Choroid plexus epithelial cell (primary cell): ENCODE measurements around the gene SLC39A6.
A peak's percentile ranks its signal among the peaks of the same experiment; 100 is the strongest.
"Not testable (repeated sequence)": the region's sequence is repeated elsewhere in the genome, so short reads cannot be mapped to it uniquely, and the experiment has no call there.

Experiments used
- DNase-seq: peaks from one replicate; pipeline ENCODE4 v3.0.0-alpha.2; 2010; ENCODE audit warnings: low read depth
- H3K4me3 ChIP-seq: 2 replicates; pipeline ENCODE4 v1.5.1; 2011; ENCODE audit warnings: low read depth, mild to moderate bottlenecking, control low read depth, low read length, moderate library complexity
- TF ChIP-seq, protein P1 (sequence below): conservative IDR thresholded peaks from 2 replicates; pipeline ENCODE4 v1.5.1; 2011; ENCODE audit warnings: low read depth, mild to moderate bottlenecking, control low read depth, inconsistent platforms, low read length, moderate library complexity

SLC39A6 gene

DNA sequence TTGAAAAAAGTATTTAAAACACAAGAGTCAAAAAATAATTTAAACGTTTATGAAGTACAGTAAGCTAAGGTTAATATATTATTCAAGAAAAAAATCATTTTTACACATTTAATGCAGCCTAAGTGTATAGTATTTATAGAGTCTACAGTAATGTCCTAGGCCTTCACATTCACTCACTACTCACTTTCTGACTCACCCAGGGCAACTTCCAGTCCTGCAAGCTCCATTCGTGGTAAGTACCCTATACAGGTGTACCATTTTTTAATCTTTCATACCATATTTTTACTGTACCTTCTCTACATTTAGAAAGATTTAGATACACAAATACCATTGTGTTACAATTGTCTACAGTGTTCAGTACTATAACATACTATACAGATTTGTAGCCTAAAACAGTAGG, 40.9 kb downstream of the SLC39A6 start:
- TF ChIP-seq, protein P1, sequence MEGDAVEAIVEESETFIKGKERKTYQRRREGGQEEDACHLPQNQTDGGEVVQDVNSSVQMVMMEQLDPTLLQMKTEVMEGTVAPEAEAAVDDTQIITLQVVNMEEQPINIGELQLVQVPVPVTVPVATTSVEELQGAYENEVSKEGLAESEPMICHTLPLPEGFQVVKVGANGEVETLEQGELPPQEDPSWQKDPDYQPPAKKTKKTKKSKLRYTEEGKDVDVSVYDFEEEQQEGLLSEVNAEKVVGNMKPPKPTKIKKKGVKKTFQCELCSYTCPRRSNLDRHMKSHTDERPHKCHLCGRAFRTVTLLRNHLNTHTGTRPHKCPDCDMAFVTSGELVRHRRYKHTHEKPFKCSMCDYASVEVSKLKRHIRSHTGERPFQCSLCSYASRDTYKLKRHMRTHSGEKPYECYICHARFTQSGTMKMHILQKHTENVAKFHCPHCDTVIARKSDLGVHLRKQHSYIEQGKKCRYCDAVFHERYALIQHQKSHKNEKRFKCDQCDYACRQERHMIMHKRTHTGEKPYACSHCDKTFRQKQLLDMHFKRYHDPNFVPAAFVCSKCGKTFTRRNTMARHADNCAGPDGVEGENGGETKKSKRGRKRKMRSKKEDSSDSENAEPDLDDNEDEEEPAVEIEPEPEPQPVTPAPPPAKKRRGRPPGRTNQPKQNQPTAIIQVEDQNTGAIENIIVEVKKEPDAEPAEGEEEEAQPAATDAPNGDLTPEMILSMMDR, result no peak
- no peak overlapping the region for H3K4me3 ChIP-seq
- no peak for DNase-seq

DNA sequence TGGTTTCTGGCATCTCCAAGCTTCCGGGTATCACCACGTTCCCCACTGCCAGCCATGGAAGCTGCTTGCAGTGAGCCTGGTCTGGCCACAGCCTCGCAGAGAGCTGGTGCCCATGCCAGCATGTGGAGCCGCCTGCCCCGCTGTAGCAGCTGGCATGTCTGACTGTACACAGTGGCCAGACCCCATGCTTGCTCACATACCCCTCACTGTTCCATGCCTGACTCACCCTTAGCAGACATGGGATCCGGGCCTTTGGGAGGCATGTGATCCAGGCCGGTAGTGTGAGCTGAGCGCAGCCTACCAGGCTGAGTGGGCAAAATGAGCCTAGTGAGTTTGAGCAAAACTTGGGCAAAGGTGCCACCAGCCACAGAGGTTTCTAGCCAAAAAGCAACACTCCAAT, 43.0 kb downstream of the SLC39A6 start:
- no peak overlapping the region for H3K4me3 ChIP-seq
- no peak for DNase-seq
- TF ChIP-seq, protein P1, result no peak

GRCh38 chr18:36085195-36085594, 43.9 kb downstream of the SLC39A6 start:
- DNase-seq, result no peak
- no peak overlapping the region for H3K4me3 ChIP-seq
- TF ChIP-seq, protein P1, result no peak

GRCh38 chr18:36083729-36084128, 45.4 kb downstream of the SLC39A6 start:
- no peak for DNase-seq
- no peak overlapping the region for H3K4me3 ChIP-seq
- TF ChIP-seq, protein P1, result no peak

DNA sequence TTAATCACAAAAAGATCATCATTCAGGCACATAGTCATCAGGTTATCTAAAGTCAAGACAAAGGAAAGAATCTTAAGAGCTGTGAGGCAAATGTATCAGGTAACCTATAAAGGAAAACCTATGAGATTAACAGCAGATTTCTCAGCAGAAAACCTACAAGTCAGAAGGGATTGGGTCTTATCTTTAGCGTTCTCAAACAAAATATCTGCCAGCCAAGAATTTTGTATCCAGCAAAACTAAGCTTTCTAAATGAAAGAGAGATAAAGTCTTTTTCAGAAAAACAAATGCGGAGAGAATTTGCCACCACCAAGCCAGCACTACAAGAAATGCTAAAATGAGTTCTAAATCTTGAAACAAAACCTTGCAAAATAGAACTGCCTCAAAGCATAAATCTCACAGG, 48.0 kb downstream of the SLC39A6 start:
- DNase-seq, H3K4me3 ChIP-seq: not testable (repeated sequence)

- TF ChIP-seq, protein P1, result no peak
- DNase-seq, result peak; percentile 92
- H3K4me3 ChIP-seq, result no peak overlapping the region
These were observed 50.2 kb downstream of the SLC39A6 start for GRCh38 chr18:36078751-36079529.

DNA sequence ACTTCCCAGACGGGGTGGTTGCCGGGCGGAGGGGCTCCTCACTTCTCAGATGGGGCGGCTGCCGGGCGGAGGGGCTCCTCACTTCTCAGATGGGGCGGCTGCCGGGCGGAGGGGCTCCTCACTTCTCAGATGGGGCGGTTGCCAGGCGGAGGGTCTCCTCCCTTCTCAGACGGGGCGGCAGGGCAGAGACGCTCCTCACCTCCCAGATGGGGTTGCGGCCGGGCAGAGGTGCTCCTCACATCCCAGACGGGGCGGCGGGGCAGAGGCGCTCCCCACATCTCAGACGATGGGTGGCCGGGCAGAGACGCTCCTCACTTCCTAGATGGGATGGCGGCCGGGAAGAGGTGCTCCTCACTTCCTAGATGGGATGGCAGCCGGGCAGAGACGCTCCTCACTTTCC, 51.4 kb downstream of the SLC39A6 start:
- not testable (repeated sequence) for DNase-seq, H3K4me3 ChIP-seq

DNA sequence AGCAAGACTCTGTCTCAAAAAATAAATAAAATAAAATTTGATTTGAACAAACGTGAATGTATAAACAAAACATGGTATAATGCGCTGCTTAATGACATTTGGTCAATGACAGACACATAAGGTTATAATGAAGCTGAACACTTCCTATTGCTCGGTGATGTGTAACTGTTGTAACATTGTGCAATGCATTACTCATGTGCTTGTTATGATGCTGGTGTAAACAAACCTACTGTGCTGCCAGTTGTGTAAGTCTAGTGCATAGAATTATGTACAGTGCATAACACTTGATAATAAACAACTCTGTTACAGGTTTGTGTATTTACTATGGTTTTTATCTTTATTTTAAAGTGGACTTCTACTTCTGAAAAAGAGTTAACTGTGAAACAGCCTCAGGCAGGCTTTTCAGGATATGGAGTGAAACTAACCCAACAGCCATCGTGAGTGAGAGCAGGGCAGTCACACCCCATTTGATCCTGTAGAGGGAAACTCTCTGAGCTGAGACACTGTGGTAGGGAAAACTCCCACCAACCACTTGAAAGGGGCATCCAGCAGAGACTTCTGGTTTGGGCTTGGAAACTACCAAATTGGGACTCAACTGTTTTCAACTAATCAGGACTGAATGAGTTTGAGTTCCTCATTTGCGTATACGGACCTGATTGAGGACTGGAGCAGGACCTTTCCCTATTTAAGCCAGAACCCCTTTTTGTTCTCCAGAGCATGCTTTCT, 53.1 kb downstream of the SLC39A6 start:
- no peak overlapping the region for H3K4me3 ChIP-seq
- TF ChIP-seq, protein P1, result peak; percentile 8
- DNase-seq, result peak; percentile 90
